HG02623 (cell line): ENCODE results near the gene FCN1.

Source experiments
- ATAC-seq: cut with Tn5 transposase; IDR thresholded peaks from one replicate; pipeline ENCODE4 v1.9.1; 2021; ENCODE audit warnings: moderate library complexity; ENCODE audit not compliant: unreplicated experiment

The FCN1 gene

GRCh38 chr9:134951994-134952393 lies 34.3 kb upstream of the FCN1 start:
- ATAC-seq, result no peak

GRCh38 chr9:134951461-134951860 lies 33.7 kb upstream of the FCN1 start:
- no peak for ATAC-seq

GRCh38 chr9:134950386-134951210 lies 32.9 kb upstream of the FCN1 start:
- ATAC-seq, result no peak

GRCh38 chr9:134949681-134950385 lies 32.1 kb upstream of the FCN1 start:
- no peak for ATAC-seq

GRCh38 chr9:134948149-134948548 lies 30.4 kb upstream of the FCN1 start:
- ATAC-seq, result no peak

- ATAC-seq, result no peak
These were observed 29.7 kb upstream of the FCN1 start for GRCh38 chr9:134947265-134947955.

GRCh38 chr9:134946663-134947062 lies 29.0 kb upstream of the FCN1 start:
- ATAC-seq, result no peak

GRCh38 chr9:134945509-134946275 lies 28.0 kb upstream of the FCN1 start:
- ATAC-seq, result no peak

GRCh38 chr9:134944916-134945315 lies 27.2 kb upstream of the FCN1 start:
- no peak for ATAC-seq

GRCh38 chr9:134944351-134944802 lies 26.7 kb upstream of the FCN1 start:
- ATAC-seq, result no peak

- no peak for ATAC-seq
These were observed 26.1 kb upstream of the FCN1 start for GRCh38 chr9:134943836-134944235.

GRCh38 chr9:134943411-134943810 lies 25.7 kb upstream of the FCN1 start:
- ATAC-seq, result no peak

- ATAC-seq, result no peak
These were observed 25.1 kb upstream of the FCN1 start for GRCh38 chr9:134942788-134943184.

GRCh38 chr9:134942011-134942787 lies 24.5 kb upstream of the FCN1 start:
- no peak for ATAC-seq

- no peak for ATAC-seq
These were observed 22.8 kb upstream of the FCN1 start for GRCh38 chr9:134940236-134941208.

GRCh38 chr9:134939836-134940235 lies 22.1 kb upstream of the FCN1 start:
- ATAC-seq, result no peak

GRCh38 chr9:134939080-134939733 lies 21.5 kb upstream of the FCN1 start:
- no peak for ATAC-seq

GRCh38 chr9:134938346-134939079 lies 20.8 kb upstream of the FCN1 start:
- no peak for ATAC-seq
